ENCODE data around the gene DOCK2. TPM values are rescaled to one million over a fixed set of nuclear protein-coding genes. Genes with fewer than 3 reads are reported as not detected.

The DOCK2 gene
- total and polyA plus RNA-seq, 2 experiments from 2014 or later: 6.5 to 10.4 TPM

GRCh38 chr5:169943026-169943425 is 306.0 kb downstream of the DOCK2 start:
- Histone ChIP-seq H3K27ac (0 out of 2 replicates have a peak overlapping the region, but pooled peaks have one; percentile 30), H3K9me3 (ENCODE audit: low read depth) (no peaks in the 10 kb centered on the region), H3K79me2 (ENCODE audit: insufficient read depth) (peaks cover 85% of the 10 kb centered on the region), H3K4me3 (no peak overlapping the region), H3K4me2 (ENCODE audit: unreplicated experiment) (no peak overlapping the region), H3K9ac (no peak overlapping the region), H3K36me3 (ENCODE audit: low read depth) (no peaks in the 10 kb centered on the region), H2AFZ (no peak overlapping the region), H3F3A (ENCODE audit: insufficient read depth) (peaks cover 44% of the 10 kb centered on the region), H3K27me3 (replicated peaks; ENCODE audit: insufficient read depth) (no peaks in the 10 kb centered on the region), H4K20me1 (ENCODE audit: insufficient read depth) (no peaks in the 10 kb centered on the region), H3K9me2 (ENCODE audit: insufficient read depth) (no peaks in the 10 kb centered on the region), H3K4me1 (ENCODE audit: insufficient read depth) (peaks cover 51% of the 10 kb centered on the region)
- 91 to 94% methylated on average over 4 of the region's 4 CpGs for WGBS, 2 experiments (ENCODE audit: low coverage in 1 of 2, low lambda C conversion rate in 2 of 2, missing lambda C conversion rate in 2 of 2)
- peak; percentile 34 for DNase-seq
- TF ChIP-seq EZH2phosphoT487 (IDR thresholded peaks at IDR 0.05; ENCODE audit: insufficient read depth, low read depth): no peak
- no peak for TF ChIP-seq EZH2 (IDR thresholded peaks at IDR 0.05; ENCODE audit: insufficient read depth, poor library complexity, severe bottlenecking)
- in situ Hi-C loops (cut with MboI): no loop called here

DNA sequence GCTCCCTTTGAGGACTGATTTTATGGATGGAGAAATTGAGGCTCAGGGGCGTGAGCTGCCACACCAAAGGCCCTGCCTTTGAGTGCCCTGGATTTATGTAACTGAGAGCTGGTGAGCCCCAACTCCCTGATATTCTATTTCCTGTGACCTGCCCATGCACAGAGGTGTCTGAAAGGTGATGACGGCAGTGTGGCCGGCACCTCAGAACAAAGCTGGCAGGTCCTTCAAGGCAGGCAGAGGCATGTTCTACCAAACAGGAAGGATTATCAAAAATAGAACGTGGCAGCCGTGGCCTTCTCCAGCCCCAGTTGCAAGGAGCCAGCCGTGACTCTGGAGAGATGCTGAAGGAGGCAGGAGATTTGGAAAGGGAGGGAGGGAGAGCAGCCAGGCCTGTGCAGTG is 307.0 kb downstream of the DOCK2 start:
- Histone ChIP-seq H3K9me3 (ENCODE audit: low read depth) (no peaks in the 10 kb centered on the region), H3K79me2 (ENCODE audit: insufficient read depth) (peaks cover 85% of the 10 kb centered on the region), H3K27me3 (replicated peaks; ENCODE audit: insufficient read depth) (no peaks in the 10 kb centered on the region), H3K9ac (no peak overlapping the region), H3K4me2 (ENCODE audit: unreplicated experiment) (no peak overlapping the region), H3K4me3 (no peak overlapping the region), H3K27ac (no peak overlapping the region), H3K9me2 (ENCODE audit: insufficient read depth) (no peaks in the 10 kb centered on the region), H4K20me1 (ENCODE audit: insufficient read depth) (no peaks in the 10 kb centered on the region), H3F3A (ENCODE audit: insufficient read depth) (peaks cover 53% of the 10 kb centered on the region), H2AFZ (no peak overlapping the region), H3K36me3 (ENCODE audit: low read depth) (no peaks in the 10 kb centered on the region), H3K4me1 (ENCODE audit: insufficient read depth) (peaks cover 51% of the 10 kb centered on the region)
- TF ChIP-seq EZH2 (IDR thresholded peaks at IDR 0.05; ENCODE audit: insufficient read depth, poor library complexity, severe bottlenecking) (no peak), EZH2phosphoT487 (IDR thresholded peaks at IDR 0.05; ENCODE audit: insufficient read depth, low read depth) (no peak)
- in situ Hi-C loops (cut with MboI): no loop called here
- DNase-seq: no peak
- WGBS, 2 experiments (ENCODE audit: low coverage in 1 of 2, low lambda C conversion rate in 2 of 2, missing lambda C conversion rate in 2 of 2): 98 to 99% methylated on average over 6 of the region's 6 CpGs

DNA sequence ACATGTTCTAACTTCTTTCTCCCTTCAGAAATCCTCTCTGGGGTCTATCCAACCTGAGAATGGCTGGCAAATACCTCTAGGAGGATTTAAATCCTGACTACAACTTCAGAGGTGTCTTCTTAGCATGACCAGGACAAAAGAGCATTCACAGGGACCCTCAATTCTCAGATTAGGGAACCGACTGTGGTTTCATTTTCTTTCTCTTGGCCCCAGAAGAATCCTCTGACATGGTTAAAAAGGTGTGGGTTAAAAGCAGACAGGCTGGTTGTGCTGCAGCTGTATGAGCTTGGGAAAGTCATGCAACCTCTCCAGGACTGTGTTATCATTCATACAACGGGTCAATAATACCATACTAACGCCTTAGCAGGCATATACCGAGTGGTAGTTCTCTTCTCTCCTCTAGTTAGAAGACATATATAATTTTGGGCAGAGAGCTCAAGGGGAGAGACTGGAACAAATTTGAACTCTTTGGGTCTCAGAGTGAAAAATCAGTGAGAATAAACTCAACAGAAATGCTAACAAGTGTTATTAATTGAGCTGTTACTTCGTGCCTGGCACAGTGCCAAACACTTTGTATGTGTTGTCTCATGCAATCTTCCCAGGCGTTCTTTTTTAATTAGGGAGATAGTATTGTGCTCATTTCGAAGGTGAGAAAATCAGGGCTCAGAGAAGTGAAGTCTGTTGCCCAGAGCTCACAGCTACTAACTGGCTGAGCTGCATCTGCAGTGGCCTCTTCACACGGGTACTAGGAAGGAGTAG is 308.0 kb downstream of the DOCK2 start:
- Histone ChIP-seq H4K20me1 (ENCODE audit: insufficient read depth) (no peaks in the 10 kb centered on the region), H3K4me1 (ENCODE audit: insufficient read depth) (peaks cover 51% of the 10 kb centered on the region), H3F3A (ENCODE audit: insufficient read depth) (peaks cover 61% of the 10 kb centered on the region), H3K9me2 (ENCODE audit: insufficient read depth) (no peaks in the 10 kb centered on the region), H3K4me2 (ENCODE audit: unreplicated experiment) (peak overlapping the region; percentile 58), H3K36me3 (ENCODE audit: low read depth) (no peaks in the 10 kb centered on the region), H3K79me2 (ENCODE audit: insufficient read depth) (peaks cover 85% of the 10 kb centered on the region), H3K9ac (peak overlapping the region; percentile 77), H3K4me3 (peak overlapping the region; percentile 31), H3K9me3 (ENCODE audit: low read depth) (no peaks in the 10 kb centered on the region), H2AFZ (peak overlapping the region; percentile 39), H3K27ac (peak overlapping the region; percentile 91), H3K27me3 (replicated peaks; ENCODE audit: insufficient read depth) (no peaks in the 10 kb centered on the region)
- peak; percentile 58 for DNase-seq
- 42 to 44% methylated on average over 8 of the region's 8 CpGs for WGBS, 2 experiments (ENCODE audit: low coverage in 1 of 2, low lambda C conversion rate in 2 of 2, missing lambda C conversion rate in 2 of 2)
- in situ Hi-C loops (cut with MboI): no loop called here
- TF ChIP-seq EZH2 (IDR thresholded peaks at IDR 0.05; ENCODE audit: insufficient read depth, poor library complexity, severe bottlenecking): no peak
- no peak for TF ChIP-seq EZH2phosphoT487 (IDR thresholded peaks at IDR 0.05; ENCODE audit: insufficient read depth, low read depth)

GRCh38 chr5:169945831-169946261 is 308.8 kb downstream of the DOCK2 start:
- in situ Hi-C loops (cut with MboI): no loop called here
- WGBS, 2 experiments (ENCODE audit: low coverage in 1 of 2, low lambda C conversion rate in 2 of 2, missing lambda C conversion rate in 2 of 2): 0 to 5% methylated on average over 3 of the region's 3 CpGs
- peaks cover 85% of the 10 kb centered on the region for H3K79me2 ChIP-seq (ENCODE audit: insufficient read depth)

More at GRCh38 chr5:169945831-169946261, 308.8 kb downstream of the DOCK2 start:
- peak overlapping the region; percentile 91 for H3K27ac ChIP-seq
- H3K4me2 ChIP-seq (ENCODE audit: unreplicated experiment): peak overlapping the region; percentile 58
- DNase-seq: peak; percentile 95
- H3K4me3 ChIP-seq: peak overlapping the region; percentile 31
- H3K36me3 ChIP-seq (ENCODE audit: low read depth): no peaks in the 10 kb centered on the region
- peaks cover 61% of the 10 kb centered on the region for H3F3A ChIP-seq (ENCODE audit: insufficient read depth)
- no peaks in the 10 kb centered on the region for H3K27me3 ChIP-seq (replicated peaks; ENCODE audit: insufficient read depth)
- no peaks in the 10 kb centered on the region for H3K9me2 ChIP-seq (ENCODE audit: insufficient read depth)
- no peaks in the 10 kb centered on the region for H4K20me1 ChIP-seq (ENCODE audit: insufficient read depth)
- peaks cover 51% of the 10 kb centered on the region for H3K4me1 ChIP-seq (ENCODE audit: insufficient read depth)
- no peak for TF ChIP-seq EZH2 (IDR thresholded peaks at IDR 0.05; ENCODE audit: insufficient read depth, poor library complexity, severe bottlenecking)
- TF ChIP-seq EZH2phosphoT487 (IDR thresholded peaks at IDR 0.05; ENCODE audit: insufficient read depth, low read depth): no peak
- H3K9ac ChIP-seq: peak overlapping the region; percentile 77
- H2AFZ ChIP-seq: peak overlapping the region; percentile 39
- no peaks in the 10 kb centered on the region for H3K9me3 ChIP-seq (ENCODE audit: low read depth)
